Neural cell (in vitro differentiated cells): ENCODE results near the gene BHLHE23. TPM values are rescaled to one million over a fixed set of nuclear protein-coding genes. Genes with fewer than 3 reads are reported as not detected.

ENCODE experiments used
- H2AFZ ChIP-seq: fragments of 200-600, 300-800 bp; sonication (generic), shearing (Covaris generic); 2 replicates; pipeline ENCODE4 v1.6.0; 2014; ENCODE audit warnings: low read depth, mild to moderate bottlenecking, antibody characterized with exemption, low read length, moderate library complexity
- H3F3A ChIP-seq: fragments of 200-600 bp; shearing (Covaris generic); 2 replicates; pipeline ENCODE4 v1.6.1; 2016; ENCODE audit warnings: mild to moderate bottlenecking, moderate library complexity, mixed read lengths, antibody characterized with exemption, low read length; ENCODE audit not compliant: insufficient read depth, poor library complexity, severe bottlenecking
- H3K27ac ChIP-seq: fragments of 200-600, 300-800 bp; sonication (generic), shearing (Covaris generic); 2 replicates; pipeline ENCODE4 v1.5.1; 2014; ENCODE audit warnings: mild to moderate bottlenecking, low read length, moderate library complexity
- H3K27me3 ChIP-seq: fragments of 300-800, 200-600 bp; sonication (generic), shearing (Covaris generic); 2 replicates; pipeline ENCODE4 v1.6.0; 2014; ENCODE audit warnings: mild to moderate bottlenecking, low read depth, low read length, moderate library complexity; ENCODE audit not compliant: insufficient read depth
- H3K36me3 ChIP-seq: fragments of 300-800, 200-600 bp; sonication (generic), shearing (Covaris generic); 2 replicates; pipeline ENCODE4 v1.5.1; 2014; ENCODE audit warnings: mild to moderate bottlenecking, antibody characterized with exemption, low read length, moderate library complexity; ENCODE audit not compliant: insufficient read depth
- H3K4me2 ChIP-seq: fragments of 300-800, 200-600 bp; sonication (generic), shearing (Covaris generic); 2 replicates; pipeline ENCODE4 v1.6.0; 2014; ENCODE audit warnings: mild to moderate bottlenecking, low read length
- H3K4me3 ChIP-seq: fragments of 300-800, 200-600 bp; sonication (generic), shearing (Covaris generic); 2 replicates; pipeline ENCODE4 v1.5.1; 2014; ENCODE audit warnings: mild to moderate bottlenecking, low read length, moderate library complexity
- H3K79me2 ChIP-seq: fragments of 200-600 bp; shearing (Covaris generic); replicated peaks from 2 replicates; pipeline ENCODE4 v1.6.0; 2014; ENCODE audit warnings: mild to moderate bottlenecking, low read length, moderate library complexity; ENCODE audit not compliant: insufficient read depth
- H3K9ac ChIP-seq: fragments of 300-800, 200-600 bp; sonication (generic), shearing (Covaris generic); 2 replicates; pipeline ENCODE4 v1.6.1; 2016; ENCODE audit warnings: mild to moderate bottlenecking, low read length, mixed read lengths
- H3K9me2 ChIP-seq: fragments of 200-600 bp; shearing (Covaris generic); 2 replicates; pipeline ENCODE4 v1.6.1; 2016; ENCODE audit warnings: mild to moderate bottlenecking, low read length, mixed read lengths; ENCODE audit not compliant: insufficient read depth
- H3K9me3 ChIP-seq: fragments of 200-600, 300-800 bp; sonication (generic), shearing (Covaris generic); 2 replicates; pipeline ENCODE4 v1.6.1; 2016; ENCODE audit warnings: mild to moderate bottlenecking, mixed run types, low read length, moderate library complexity, mixed read lengths
- H4K20me1 ChIP-seq: fragments of 200-600 bp; shearing (Covaris generic); 2 replicates; pipeline ENCODE4 v1.6.1; 2016; ENCODE audit warnings: mild to moderate bottlenecking, mixed run types; ENCODE audit not compliant: insufficient read depth
- EP300 ChIP-seq: fragments of 450-650 bp; conservative IDR thresholded peaks from 2 replicates; pipeline ENCODE4 v1.6.1; 2014; ENCODE audit warnings: antibody characterized with exemption, mild to moderate bottlenecking, moderate library complexity; ENCODE audit not compliant: poor library complexity, severe bottlenecking
- EZH2 ChIP-seq: fragments of 200-600, 300-800 bp; shearing (Covaris generic), sonication (generic); IDR thresholded peaks from 2 replicates; pipeline ENCODE4 v1.6.1; 2014; ENCODE audit warnings: antibody characterized with exemption, low read length, borderline replicate concordance, mild to moderate bottlenecking; ENCODE audit not compliant: insufficient read depth, poor library complexity, severe bottlenecking
- MXI1 ChIP-seq: fragments of 450-650 bp; conservative IDR thresholded peaks from 2 replicates; pipeline ENCODE4 v1.6.1; 2014; ENCODE audit warnings: antibody characterized with exemption, mild to moderate bottlenecking; ENCODE audit not compliant: poor library complexity, severe bottlenecking
- POLR2AphosphoS5 ChIP-seq: IDR thresholded peaks from 2 replicates; pipeline ENCODE4 v1.6.1; 2012
- RAD21 ChIP-seq: fragments of 450-650 bp; conservative IDR thresholded peaks from 2 replicates; pipeline ENCODE4 v1.6.1; 2014; ENCODE audit warnings: antibody characterized with exemption, mild to moderate bottlenecking, moderate library complexity
- REST ChIP-seq: IDR thresholded peaks from 2 replicates; pipeline ENCODE4 v1.6.1; 2012; ENCODE audit warnings: borderline replicate concordance
- SMC3 ChIP-seq: fragments of 450-650 bp; conservative IDR thresholded peaks from 2 replicates; pipeline ENCODE4 v1.6.1; 2014; ENCODE audit warnings: antibody characterized with exemption, mild to moderate bottlenecking, moderate library complexity; ENCODE audit not compliant: poor library complexity
- TAF1 ChIP-seq: IDR thresholded peaks from 2 replicates; pipeline ENCODE4 v1.6.1; 2012; ENCODE audit warnings: low read depth
- polyA plus RNA-seq: library from polyadenylated mRNA; depleted of rRNA; stranded (reverse); fragments of >200 nt; gene quantifications from 2 replicates; pipeline ENCODE4 v1.2.3, GENCODE V29; 2014
- TF ChIP-seq, protein P1 (sequence below): fragments of 450-650 bp; IDR thresholded peaks from 2 replicates; pipeline ENCODE4 v1.5.1; 2014; ENCODE audit warnings: antibody characterized with exemption, mild to moderate bottlenecking, moderate library complexity; ENCODE audit not compliant: poor library complexity, severe bottlenecking

The BHLHE23 gene
- polyA plus RNA-seq, 1 donor from 2014 or later = not detected

DNA sequence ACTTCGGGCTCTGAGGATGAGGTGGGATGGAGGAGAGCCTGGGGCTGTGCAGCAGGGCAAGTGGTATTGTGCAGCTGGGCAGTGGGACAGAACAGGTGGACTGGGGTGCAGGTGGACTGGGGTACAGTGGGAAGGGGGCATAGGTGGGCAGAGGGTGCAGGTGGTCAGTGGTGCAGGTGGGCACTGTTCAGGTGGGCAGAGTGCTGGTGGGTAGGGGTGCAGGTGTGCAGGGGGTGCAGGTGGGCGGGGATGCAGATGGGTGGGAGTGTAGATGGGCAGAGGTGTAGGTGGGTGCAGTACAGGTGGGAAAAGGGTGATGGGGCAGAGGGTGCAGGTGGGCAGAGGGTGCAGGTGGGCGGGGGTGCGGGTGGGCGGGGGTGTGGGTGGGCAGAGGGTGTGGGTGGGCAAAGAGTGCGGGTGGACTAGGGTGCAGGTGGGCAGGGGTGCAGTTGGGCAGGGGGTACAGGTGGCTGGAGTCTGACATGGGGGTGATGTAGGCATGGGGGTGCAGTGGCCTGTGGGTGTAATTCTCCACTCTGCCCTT is 20.4 kb downstream of the BHLHE23 start:
- no peaks in the 10 kb centered on the region for H3K9me2 ChIP-seq
- no peaks in the 10 kb centered on the region for H3K9me3 ChIP-seq
- no peaks in the 10 kb centered on the region for H3K36me3 ChIP-seq
- no peaks in the 10 kb centered on the region for H3K79me2 ChIP-seq
- no peaks in the 10 kb centered on the region for H3K27me3 ChIP-seq
- H3K4me3 ChIP-seq = no peak overlapping the region
- TF ChIP-seq TAF1 (no peak), RAD21 (no peak), EP300 (no peak)
- TF ChIP-seq, protein P1, sequence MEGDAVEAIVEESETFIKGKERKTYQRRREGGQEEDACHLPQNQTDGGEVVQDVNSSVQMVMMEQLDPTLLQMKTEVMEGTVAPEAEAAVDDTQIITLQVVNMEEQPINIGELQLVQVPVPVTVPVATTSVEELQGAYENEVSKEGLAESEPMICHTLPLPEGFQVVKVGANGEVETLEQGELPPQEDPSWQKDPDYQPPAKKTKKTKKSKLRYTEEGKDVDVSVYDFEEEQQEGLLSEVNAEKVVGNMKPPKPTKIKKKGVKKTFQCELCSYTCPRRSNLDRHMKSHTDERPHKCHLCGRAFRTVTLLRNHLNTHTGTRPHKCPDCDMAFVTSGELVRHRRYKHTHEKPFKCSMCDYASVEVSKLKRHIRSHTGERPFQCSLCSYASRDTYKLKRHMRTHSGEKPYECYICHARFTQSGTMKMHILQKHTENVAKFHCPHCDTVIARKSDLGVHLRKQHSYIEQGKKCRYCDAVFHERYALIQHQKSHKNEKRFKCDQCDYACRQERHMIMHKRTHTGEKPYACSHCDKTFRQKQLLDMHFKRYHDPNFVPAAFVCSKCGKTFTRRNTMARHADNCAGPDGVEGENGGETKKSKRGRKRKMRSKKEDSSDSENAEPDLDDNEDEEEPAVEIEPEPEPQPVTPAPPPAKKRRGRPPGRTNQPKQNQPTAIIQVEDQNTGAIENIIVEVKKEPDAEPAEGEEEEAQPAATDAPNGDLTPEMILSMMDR = no peak
- no peak overlapping the region for H3K27ac ChIP-seq
- no peak overlapping the region for H3K4me2 ChIP-seq
- no peaks in the 10 kb centered on the region for H3F3A ChIP-seq
- H4K20me1 ChIP-seq = no peaks in the 10 kb centered on the region
- no peak overlapping the region for H2AFZ ChIP-seq
- no peak overlapping the region for H3K9ac ChIP-seq

- Histone ChIP-seq H3K9ac (no peak overlapping the region), H3K4me2 (no peak overlapping the region), H3K27me3 (no peaks in the 10 kb centered on the region), H3K79me2 (no peaks in the 10 kb centered on the region), H2AFZ (no peak overlapping the region), H4K20me1 (no peaks in the 10 kb centered on the region), H3F3A (no peaks in the 10 kb centered on the region), H3K27ac (no peak overlapping the region), H3K4me3 (no peak overlapping the region), H3K36me3 (no peaks in the 10 kb centered on the region), H3K9me2 (no peaks in the 10 kb centered on the region), H3K9me3 (no peaks in the 10 kb centered on the region)
- TF ChIP-seq, protein P1 = no peak
- no peak for TF ChIP-seq TAF1
- no peak for TF ChIP-seq EZH2
- TF ChIP-seq MXI1 = no peak
- no peak for TF ChIP-seq RAD21
- no peak for TF ChIP-seq SMC3
- no peak for TF ChIP-seq REST
- TF ChIP-seq POLR2AphosphoS5 = no peak
- no peak for TF ChIP-seq EP300
Observed at GRCh38 chr20:62985444-62985778, 21.4 kb downstream of the BHLHE23 start.
